C4-2B (cell line): ENCODE results near the gene ARHGAP45.
A peak's percentile ranks its signal among the peaks of the same experiment; 100 is the strongest.

Experiments used
- H3K27ac ChIP-seq: fragments of 450-650 bp; 2 replicates; pipeline ENCODE4 v1.5.1; 2017
- ZFX ChIP-seq: fragments of 450-650 bp; IDR thresholded peaks from 2 replicates; pipeline ENCODE4 v1.6.1; 2017
- TF ChIP-seq, protein P1 (sequence below): fragments of 450-650 bp; conservative IDR thresholded peaks from 2 replicates; pipeline ENCODE4 v1.5.1; 2017; ENCODE audit warnings: mild to moderate bottlenecking

The ARHGAP45 gene

DNA sequence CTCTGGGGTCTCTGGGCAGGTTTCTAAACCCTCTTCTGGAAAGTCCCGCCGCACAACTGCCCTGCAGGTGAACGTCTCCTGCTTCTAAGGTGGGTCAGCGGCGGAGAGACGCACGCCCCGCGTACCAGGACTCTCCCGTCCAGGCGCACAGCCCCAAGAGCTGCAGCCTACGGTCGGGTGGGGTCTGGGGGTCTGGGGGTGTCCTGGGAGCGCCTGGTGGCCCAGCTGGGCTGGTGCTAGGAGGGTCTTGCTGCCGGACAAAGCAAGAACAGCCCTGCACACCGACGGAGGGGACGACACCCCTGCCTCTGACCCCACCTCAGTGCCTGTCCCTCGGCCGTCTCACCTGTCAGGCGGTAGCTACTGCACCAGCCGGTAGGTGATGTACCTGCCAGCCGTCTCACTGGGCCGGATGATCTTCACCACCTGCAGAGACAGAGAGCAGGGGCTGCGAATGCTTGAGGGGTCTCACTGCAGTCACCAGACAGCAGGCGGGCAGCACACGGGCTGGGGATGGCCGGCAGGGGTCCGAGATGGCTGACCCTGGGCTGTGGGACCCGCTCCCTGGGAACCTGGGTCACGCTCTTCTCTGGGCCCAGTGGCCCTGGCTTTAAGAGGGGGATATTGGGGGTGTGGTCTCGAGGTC lies 22.3 kb downstream of the ARHGAP45 start:
- no peak for TF ChIP-seq ZFX
- TF ChIP-seq, protein P1, sequence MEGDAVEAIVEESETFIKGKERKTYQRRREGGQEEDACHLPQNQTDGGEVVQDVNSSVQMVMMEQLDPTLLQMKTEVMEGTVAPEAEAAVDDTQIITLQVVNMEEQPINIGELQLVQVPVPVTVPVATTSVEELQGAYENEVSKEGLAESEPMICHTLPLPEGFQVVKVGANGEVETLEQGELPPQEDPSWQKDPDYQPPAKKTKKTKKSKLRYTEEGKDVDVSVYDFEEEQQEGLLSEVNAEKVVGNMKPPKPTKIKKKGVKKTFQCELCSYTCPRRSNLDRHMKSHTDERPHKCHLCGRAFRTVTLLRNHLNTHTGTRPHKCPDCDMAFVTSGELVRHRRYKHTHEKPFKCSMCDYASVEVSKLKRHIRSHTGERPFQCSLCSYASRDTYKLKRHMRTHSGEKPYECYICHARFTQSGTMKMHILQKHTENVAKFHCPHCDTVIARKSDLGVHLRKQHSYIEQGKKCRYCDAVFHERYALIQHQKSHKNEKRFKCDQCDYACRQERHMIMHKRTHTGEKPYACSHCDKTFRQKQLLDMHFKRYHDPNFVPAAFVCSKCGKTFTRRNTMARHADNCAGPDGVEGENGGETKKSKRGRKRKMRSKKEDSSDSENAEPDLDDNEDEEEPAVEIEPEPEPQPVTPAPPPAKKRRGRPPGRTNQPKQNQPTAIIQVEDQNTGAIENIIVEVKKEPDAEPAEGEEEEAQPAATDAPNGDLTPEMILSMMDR = no peak
- no peak overlapping the region for H3K27ac ChIP-seq

DNA sequence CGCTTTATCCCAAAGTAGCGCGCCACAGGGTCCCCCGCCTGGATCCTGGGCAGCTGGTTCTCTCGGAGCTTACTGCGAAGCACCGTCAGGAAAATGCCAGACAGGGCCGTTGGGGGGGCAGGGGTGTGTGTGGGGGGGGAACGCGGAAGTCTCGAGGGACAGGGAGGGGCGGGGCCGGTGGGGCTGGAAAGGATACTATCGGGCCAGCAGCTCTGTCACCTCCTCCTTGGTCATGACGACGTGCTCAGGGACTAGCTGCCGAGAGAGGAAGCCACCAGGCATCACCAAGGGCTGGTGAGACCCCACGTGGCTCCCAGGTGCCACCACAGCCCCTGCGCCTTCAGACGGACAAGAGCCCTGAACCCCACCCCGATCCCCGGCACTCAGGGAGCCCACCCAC lies 22.9 kb downstream of the ARHGAP45 start:
- H3K27ac ChIP-seq = no peak overlapping the region
- TF ChIP-seq ZFX = no peak

DNA sequence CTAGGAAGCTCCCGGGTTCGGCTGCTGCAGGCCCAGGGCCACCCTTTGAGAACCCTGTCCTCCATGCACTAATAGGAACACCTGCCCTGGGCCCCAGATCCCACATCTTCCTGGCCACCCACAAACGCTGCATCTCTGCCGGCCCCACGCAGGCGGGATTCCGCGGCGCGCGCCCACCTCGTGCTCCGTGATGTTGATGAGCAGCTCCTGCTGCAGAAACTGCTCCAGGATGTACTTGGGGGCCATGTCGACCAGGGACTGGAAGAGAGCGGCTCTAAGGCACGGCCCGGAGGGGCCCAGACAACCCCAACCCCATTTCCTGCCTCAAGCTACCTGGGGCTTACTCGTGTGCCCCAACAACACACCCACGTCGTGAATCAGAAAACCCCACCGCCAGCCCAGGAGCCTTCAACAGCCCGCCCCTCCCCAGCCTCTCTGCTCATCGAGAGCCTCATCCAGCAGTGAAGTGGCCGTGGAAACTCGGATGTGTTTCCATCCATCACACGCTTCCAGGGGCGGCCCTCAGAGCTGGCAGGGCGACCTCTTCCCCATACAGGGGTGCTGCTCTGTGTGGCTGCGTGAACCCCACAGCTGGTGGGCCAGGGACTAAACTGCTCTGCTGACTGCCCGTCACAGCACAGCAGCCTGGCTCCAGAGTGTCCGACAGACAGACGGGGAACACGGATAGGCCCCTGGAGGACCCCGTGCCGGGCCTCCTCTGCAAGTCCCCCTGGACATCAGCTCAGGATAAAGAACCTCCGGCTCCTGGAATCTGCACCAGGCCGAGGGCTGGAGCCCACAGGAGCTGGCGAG lies 24.0 kb downstream of the ARHGAP45 start:
- no peak overlapping the region for H3K27ac ChIP-seq
- TF ChIP-seq, protein P1 = no peak
- no peak for TF ChIP-seq ZFX

DNA sequence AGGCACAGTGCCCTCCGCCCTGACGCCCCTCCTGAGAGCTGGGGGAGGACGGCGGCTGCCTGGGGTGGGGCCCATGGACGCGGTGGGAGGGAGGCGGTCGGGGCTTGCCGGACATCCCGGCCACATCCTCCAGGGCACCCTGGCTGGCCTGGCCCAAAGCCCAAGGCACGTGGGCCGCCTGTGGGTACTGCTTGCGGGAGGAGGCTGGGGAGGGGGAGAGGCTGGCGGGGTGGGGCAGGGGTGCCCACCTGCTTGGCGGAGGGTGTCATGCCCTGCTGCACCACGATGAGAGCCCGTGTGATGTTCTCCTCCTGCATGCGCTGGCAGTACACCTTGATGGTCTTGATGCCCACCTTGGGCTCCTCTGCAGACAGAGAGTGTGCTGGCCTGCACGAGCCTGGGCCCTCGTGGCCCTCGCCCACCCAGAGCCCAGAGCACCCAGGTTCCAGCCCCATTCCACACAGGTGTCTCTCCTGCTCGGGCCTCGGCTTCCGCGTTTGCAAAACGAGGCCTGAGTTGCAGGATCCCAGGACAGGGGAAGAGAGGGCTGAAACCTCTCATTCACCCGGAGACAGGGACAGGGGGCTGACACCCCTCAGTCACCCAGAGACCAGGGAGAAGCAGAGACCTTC lies 24.7 kb downstream of the ARHGAP45 start:
- TF ChIP-seq ZFX = no peak
- TF ChIP-seq, protein P1 = no peak
- H3K27ac ChIP-seq = no peak overlapping the region

DNA sequence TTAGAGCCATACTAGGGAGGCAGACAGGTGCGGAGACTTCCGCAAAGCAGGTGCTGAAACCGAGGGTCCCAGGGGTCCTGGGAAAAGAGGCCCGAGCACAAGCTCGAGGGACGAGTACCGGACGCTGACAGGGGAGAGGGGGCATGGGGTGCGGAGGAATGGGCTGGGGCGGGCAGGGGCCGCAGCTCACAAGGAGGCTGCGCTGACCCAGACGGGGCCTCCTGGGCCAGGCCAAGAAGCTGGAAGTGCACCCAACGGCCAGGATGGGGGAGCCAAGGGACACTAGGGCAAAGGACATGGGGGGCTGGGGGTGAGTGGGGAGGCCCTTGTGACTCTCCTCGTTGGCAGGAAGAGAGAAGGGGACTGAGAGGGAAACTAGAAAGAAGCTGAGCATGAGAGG lies 26.4 kb downstream of the ARHGAP45 start:
- TF ChIP-seq ZFX = no peak
- TF ChIP-seq, protein P1 = no peak
- peak overlapping the region; percentile 85; the same call in 1 of the 2 replicates for H3K27ac ChIP-seq

DNA sequence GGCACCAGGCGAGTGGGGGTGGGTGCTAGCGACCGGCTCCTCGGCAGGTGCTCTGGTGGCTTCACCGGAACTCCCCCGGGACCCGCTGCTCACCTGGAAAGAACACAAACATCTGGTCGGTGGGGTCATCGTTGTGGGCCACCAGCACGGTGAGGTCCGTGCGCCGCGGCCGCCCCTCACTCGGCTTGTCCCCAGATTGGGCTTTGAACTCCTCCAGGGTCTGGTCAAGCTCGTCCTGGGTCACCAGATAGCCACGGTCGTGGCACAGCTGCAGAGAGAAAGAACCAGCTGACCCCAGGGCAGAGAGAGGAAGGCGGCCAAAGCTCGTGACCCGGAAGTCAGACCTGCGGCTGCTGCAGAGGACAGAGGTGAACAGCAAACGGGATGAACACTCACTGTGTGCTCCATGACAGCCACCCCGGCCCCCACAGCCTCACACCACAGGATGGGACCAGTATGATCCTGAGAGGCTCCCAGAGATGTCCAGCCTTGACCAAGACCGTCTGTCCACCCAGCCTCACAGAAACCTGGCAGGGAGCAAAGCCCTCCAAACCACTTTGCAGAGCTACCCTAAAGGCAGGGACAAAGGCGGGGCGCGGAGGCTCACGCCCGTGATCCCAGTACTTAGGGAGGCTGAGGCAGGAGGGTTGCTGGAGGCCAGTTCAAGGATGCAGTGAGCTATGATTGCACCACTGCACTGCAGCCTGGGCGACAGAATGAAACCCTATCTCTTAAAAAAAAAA lies 27.0 kb downstream of the ARHGAP45 start:
- peak overlapping the region; percentile 85 for H3K27ac ChIP-seq
- TF ChIP-seq, protein P1 = no peak
- TF ChIP-seq ZFX = no peak

DNA sequence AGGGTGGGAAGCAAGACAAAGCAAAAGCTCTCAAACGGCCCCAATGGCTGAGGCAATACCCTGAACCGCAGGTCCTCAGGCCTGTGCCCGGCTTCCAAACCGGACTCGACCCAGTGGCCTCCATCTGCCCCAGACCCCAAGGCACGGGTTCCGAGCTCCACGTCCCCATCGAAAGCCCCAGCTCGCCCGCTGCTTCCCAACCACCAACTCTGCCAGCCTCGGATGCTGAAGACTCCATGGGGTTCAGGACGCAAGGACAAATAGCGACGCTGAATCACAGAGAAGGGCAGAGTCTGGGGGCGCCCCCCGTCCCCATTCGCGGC lies 27.6 kb downstream of the ARHGAP45 start:
- H3K27ac ChIP-seq = peak overlapping the region; percentile 85

More for the DNA sequence above, 27.6 kb downstream of the ARHGAP45 start:
- no peak for TF ChIP-seq ZFX
- TF ChIP-seq, protein P1 = no peak
